ENCODE results near the gene CCL18. TPM values are rescaled to one million over a fixed set of nuclear protein-coding genes. Genes with fewer than 3 reads are reported as not detected.
"Not testable (repeated sequence)": the region's sequence is repeated elsewhere in the genome, so short reads cannot be mapped to it uniquely, and the experiment has no call there.

Gene CCL18
- total RNA-seq, 2 donors from 2014 or later = not detected

DNA sequence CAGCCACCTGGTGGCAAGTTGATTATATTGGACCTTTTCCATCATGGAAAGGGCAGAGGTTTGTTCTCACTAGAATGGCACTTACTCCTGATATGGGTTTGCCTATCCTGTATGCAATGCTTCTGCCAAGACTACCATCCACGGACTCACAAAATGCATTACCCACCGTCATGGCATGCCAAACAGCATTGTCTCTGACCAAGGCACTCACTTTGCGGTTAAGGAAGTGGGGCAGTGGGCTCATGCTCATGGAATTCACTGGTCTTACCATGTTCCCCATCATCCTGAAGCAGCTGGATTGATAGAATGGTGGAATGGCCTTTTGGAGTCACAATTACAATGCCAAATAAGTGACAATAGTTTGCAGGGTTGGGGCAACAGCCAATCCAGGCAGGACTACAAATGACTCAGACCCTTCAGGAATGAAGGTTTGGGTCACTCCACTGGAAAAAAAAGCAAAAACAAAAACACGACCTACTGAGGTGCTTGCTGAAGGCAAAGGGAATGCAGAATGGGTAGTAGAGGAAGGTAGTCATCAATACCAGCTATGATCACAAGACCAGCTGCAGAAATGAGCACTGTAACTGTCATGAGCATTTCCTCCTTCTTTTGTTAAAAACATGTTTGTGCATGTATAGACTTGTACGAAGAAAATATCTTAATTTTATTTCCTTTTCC lies 51.0 kb downstream of the CCL18 start:
- H3K9me3 ChIP-seq (ENCODE audit: control insufficient read depth, low read length); H3K36me3 Mint-ChIP-seq (ENCODE audit: low read depth); H3K9me3 Mint-ChIP-seq; H3K27ac ChIP-seq (ENCODE audit: low read depth, low read length); H3K4me3 ChIP-seq (ENCODE audit: low read length); DNase-seq; H3K4me3 Mint-ChIP-seq; H3K27ac Mint-ChIP-seq; H3K9ac ChIP-seq (ENCODE audit: extremely low read depth, low read length, poor library complexity, severe bottlenecking); H3K36me3 ChIP-seq (ENCODE audit: control insufficient read depth, insufficient read depth, low read length); H3K4me1 ChIP-seq (ENCODE audit: control insufficient read depth, insufficient read depth, low read length); H3K27me3 ChIP-seq (ENCODE audit: control insufficient read depth, insufficient read depth, low read length, poor library complexity, severe bottlenecking): not testable (repeated sequence)
- Mint-ChIP-seq H3K4me1 (peaks cover 13% of the 10 kb centered on the region), H3K27me3 (ENCODE audit: insufficient read depth) (peaks cover 10% of the 10 kb centered on the region)
- TF ChIP-seq, protein P1, sequence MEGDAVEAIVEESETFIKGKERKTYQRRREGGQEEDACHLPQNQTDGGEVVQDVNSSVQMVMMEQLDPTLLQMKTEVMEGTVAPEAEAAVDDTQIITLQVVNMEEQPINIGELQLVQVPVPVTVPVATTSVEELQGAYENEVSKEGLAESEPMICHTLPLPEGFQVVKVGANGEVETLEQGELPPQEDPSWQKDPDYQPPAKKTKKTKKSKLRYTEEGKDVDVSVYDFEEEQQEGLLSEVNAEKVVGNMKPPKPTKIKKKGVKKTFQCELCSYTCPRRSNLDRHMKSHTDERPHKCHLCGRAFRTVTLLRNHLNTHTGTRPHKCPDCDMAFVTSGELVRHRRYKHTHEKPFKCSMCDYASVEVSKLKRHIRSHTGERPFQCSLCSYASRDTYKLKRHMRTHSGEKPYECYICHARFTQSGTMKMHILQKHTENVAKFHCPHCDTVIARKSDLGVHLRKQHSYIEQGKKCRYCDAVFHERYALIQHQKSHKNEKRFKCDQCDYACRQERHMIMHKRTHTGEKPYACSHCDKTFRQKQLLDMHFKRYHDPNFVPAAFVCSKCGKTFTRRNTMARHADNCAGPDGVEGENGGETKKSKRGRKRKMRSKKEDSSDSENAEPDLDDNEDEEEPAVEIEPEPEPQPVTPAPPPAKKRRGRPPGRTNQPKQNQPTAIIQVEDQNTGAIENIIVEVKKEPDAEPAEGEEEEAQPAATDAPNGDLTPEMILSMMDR (conservative IDR thresholded peaks at IDR 0.05) = peak; percentile 28
- WGBS, 2 experiments (ENCODE audit: insufficient coverage in 1 of 2, insufficient read length in 1 of 2) = 84 to 87% methylated on average over 4 of the region's 5 CpGs

DNA sequence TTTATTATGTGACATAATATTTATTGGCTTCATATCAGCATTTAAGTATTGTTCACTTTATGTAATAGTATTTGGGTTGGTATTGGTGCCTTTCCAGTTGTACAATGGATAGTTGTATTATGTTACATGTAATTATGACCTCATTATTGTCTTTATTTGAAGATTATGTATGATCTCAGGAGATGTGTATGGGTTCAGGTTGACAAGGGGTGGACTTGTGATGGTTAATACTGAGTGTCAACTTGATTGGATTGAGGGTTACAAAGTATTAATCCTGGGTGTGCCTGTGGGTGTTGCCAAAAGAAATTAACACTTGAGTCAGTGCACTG lies 51.5 kb downstream of the CCL18 start:
- not testable (repeated sequence) for H3K27ac Mint-ChIP-seq
- H3K4me1 Mint-ChIP-seq = peaks cover 13% of the 10 kb centered on the region

DNA sequence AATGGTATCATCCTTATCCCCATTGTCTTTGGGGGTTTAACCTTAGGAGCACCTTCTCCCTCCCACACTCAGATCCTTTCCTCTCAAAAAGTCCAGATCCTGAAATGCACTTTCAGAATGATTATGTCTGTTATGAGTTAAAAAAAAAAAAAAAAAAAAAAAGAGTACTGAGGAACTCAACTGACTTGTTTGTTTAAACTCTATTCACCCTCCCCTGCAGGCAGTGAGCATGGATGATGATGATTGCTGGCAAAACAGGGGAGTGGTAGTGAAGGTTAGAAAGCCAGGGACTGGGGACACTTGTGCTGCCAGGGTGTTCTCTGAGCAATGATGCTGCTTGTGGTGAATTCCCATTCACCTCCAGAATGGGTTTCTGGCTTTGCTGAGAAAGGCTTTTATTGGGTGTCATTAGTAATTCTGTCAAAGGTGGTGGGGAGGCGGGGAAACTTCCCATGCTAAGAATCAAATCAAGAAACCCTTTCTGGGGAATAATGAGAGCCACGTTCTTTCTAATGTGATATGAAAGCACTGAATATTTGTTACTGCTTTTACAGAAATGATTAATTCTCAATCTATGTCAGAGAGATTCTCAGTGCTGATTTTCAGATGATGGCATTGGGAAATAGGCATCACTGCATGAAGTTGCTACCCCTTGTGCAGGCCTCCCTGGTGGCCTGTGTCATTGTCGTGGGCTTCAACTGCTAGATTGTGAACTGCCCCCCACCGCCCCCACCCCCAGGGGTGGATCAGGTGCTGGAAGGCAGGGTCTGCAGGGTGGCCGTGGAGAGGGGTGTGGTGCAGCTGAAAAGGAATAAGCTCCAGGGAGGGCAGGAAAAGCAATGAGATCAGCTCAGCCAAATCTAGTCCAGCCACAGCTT lies 53.7 kb downstream of the CCL18 start:
- WGBS, 2 experiments (ENCODE audit: insufficient coverage in 1 of 2, insufficient read length in 1 of 2) = 64 to 96% methylated on average over 3 of the region's 5 CpGs
- TF ChIP-seq, protein P1 (conservative IDR thresholded peaks at IDR 0.05) = no peak
- no peak overlapping the region for H3K4me3 ChIP-seq (ENCODE audit: low read length)
- no peaks in the 10 kb centered on the region for H3K4me1 ChIP-seq (ENCODE audit: control insufficient read depth, insufficient read depth, low read length)
- Mint-ChIP-seq H3K4me1 (no peaks in the 10 kb centered on the region), H3K27ac (no peak overlapping the region), H3K4me3 (no peak overlapping the region), H3K36me3 (ENCODE audit: low read depth) (no peaks in the 10 kb centered on the region), H3K27me3 (ENCODE audit: insufficient read depth) (peaks cover 10% of the 10 kb centered on the region), H3K9me3 (peaks cover 4% of the 10 kb centered on the region)
- H3K9me3 ChIP-seq (ENCODE audit: control insufficient read depth, low read length) = no peaks in the 10 kb centered on the region
- no peaks in the 10 kb centered on the region for H3K36me3 ChIP-seq (ENCODE audit: control insufficient read depth, insufficient read depth, low read length)
- no peak overlapping the region for H3K9ac ChIP-seq (ENCODE audit: extremely low read depth, low read length, poor library complexity, severe bottlenecking)
- no peak for DNase-seq
- no peak overlapping the region for H3K27ac ChIP-seq (ENCODE audit: low read depth, low read length)
- no peaks in the 10 kb centered on the region for H3K27me3 ChIP-seq (ENCODE audit: control insufficient read depth, insufficient read depth, low read length, poor library complexity, severe bottlenecking)

More for the DNA sequence above, 51.5 kb downstream of the CCL18 start:
- not testable (repeated sequence) for H3K4me3 ChIP-seq (ENCODE audit: low read length); DNase-seq; H3K9me3 ChIP-seq (ENCODE audit: control insufficient read depth, low read length); H3K27ac ChIP-seq (ENCODE audit: low read depth, low read length); H3K27me3 ChIP-seq (ENCODE audit: control insufficient read depth, insufficient read depth, low read length, poor library complexity, severe bottlenecking); H3K4me3 Mint-ChIP-seq; H3K36me3 Mint-ChIP-seq (ENCODE audit: low read depth); H3K9ac ChIP-seq (ENCODE audit: extremely low read depth, low read length, poor library complexity, severe bottlenecking); H3K36me3 ChIP-seq (ENCODE audit: control insufficient read depth, insufficient read depth, low read length); H3K27me3 Mint-ChIP-seq (ENCODE audit: insufficient read depth); H3K9me3 Mint-ChIP-seq; H3K4me1 ChIP-seq (ENCODE audit: control insufficient read depth, insufficient read depth, low read length)

Measured in endodermal cell (in vitro differentiated cells).